ENCODE data around the gene SLC10A7.

The SLC10A7 gene, protein sequence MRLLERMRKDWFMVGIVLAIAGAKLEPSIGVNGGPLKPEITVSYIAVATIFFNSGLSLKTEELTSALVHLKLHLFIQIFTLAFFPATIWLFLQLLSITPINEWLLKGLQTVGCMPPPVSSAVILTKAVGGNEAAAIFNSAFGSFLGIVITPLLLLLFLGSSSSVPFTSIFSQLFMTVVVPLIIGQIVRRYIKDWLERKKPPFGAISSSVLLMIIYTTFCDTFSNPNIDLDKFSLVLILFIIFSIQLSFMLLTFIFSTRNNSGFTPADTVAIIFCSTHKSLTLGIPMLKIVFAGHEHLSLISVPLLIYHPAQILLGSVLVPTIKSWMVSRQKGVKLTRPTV

DNA sequence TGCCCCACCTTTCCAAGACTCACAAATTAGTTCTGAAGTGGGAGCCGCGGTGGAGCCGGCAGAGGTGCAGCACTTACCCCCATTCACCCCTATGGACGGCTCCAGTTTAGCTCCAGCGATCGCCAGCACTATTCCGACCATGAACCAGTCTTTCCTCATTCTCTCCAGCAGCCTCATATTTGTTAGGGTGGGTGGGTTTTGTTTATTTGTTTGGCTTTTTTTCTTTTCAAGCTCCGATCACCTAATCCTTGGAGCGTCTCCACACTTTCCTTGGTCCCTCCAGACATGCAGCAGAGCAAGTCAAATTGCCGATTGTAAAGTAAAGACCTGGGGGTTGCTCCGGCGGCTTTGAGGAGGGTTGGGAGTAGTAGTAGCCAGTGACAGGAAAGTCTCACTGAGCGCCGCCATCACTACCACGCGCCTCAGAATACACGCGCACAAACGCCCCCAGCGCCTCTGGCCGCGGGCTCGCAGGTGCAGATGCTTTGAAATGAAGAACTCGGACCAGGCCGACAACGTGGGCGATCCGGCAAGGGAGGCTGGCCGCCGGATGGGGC is at the start of gene SLC10A7:
Gene SLC10A7 (minus strand): TSS at position 400 of the 557 bp plus-strand sequence. CDS start 223 bp downstream, at position 177.
- H3K36me3 Mint-ChIP-seq, result peaks cover under 1% of the 10 kb centered on the region
- H3K27ac Mint-ChIP-seq, result no peak within 1 kb of the TSS
- no peaks in the 10 kb centered on the region for H3K9me3 Mint-ChIP-seq (ENCODE audit: low read depth)
- peaks cover 34% of the 10 kb centered on the region for H3K4me1 Mint-ChIP-seq (ENCODE audit: low read depth)
- H3K27me3 Mint-ChIP-seq, result no peaks in the 10 kb centered on the region
- no peak within 1 kb of the TSS for H3K4me3 Mint-ChIP-seq

DNA sequence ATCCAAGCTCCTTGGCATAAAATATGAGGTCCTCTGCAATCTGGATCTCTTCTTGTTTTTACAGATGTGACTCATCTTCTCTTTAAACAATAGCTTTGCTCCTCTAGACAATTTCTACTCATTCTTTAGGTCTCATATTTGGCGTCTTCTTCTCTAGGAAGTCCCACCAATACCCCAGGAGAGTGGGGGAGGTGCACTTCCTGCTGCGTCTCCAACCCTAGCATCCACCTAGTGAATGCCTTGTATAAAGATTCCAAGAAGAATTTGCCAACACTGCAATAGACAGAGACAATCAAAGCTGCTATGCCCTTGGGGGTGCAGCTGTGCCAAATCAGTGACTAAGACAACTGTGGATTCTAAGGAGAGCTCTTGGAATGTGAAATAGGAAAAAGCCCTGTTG is 45.7 kb upstream of the SLC10A7 start:
- Mint-ChIP-seq H3K4me1 (ENCODE audit: low read depth) (no peaks in the 10 kb centered on the region), H3K4me3 (no peak overlapping the region), H3K27me3 (peaks cover 14% of the 10 kb centered on the region), H3K36me3 (no peaks in the 10 kb centered on the region), H3K9me3 (ENCODE audit: low read depth) (no peaks in the 10 kb centered on the region), H3K27ac (no peak overlapping the region)

DNA sequence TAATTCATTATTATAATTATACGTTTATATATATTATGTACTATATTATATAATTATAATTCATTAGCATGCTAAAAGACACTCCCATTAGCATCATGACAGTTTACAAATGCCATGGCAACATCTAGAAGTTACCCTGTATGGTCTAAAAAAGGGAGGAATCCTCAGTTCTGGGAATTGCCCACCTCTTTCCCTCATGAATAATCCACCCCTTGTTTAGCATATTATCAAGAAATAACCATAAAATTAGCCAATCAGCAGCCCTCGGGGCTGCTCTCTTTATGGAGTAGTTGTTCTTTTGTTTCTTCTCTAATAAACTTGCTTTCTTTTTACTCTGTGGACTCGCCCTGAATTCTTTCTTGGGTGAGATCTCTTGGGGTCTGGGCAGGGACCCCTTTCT is 42.8 kb upstream of the SLC10A7 start:
- peaks cover 21% of the 10 kb centered on the region for H3K27me3 Mint-ChIP-seq
- H3K4me1 Mint-ChIP-seq (ENCODE audit: low read depth), result no peaks in the 10 kb centered on the region
- H3K27ac Mint-ChIP-seq, result no peak overlapping the region
- no peak overlapping the region for H3K4me3 Mint-ChIP-seq
- no peaks in the 10 kb centered on the region for H3K9me3 Mint-ChIP-seq (ENCODE audit: low read depth)
- no peaks in the 10 kb centered on the region for H3K36me3 Mint-ChIP-seq

DNA sequence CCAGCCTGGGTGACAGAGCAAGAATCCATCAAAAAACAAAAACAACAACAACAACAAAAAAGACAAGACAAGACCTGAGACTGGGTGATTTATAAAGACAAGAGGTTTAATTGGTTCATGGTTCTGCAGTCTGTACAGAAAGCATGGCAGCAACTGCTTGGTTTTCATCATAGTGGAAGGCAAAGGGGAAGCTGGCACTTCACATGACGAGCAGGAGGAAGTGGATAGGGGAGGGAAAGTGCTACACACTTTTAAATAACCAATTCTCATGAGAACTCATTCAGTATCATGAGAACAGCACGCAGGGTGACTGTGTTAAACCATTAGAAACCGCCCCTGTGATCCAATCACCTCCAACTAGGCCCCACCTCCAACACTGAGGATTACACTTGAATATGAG is 28.4 kb upstream of the SLC10A7 start:
- Mint-ChIP-seq H3K4me1 (ENCODE audit: low read depth) (no peaks in the 10 kb centered on the region), H3K9me3 (ENCODE audit: low read depth) (no peaks in the 10 kb centered on the region), H3K27me3 (no peaks in the 10 kb centered on the region), H3K27ac (no peak overlapping the region), H3K36me3 (peaks cover 3% of the 10 kb centered on the region), H3K4me3 (no peak overlapping the region)

DNA sequence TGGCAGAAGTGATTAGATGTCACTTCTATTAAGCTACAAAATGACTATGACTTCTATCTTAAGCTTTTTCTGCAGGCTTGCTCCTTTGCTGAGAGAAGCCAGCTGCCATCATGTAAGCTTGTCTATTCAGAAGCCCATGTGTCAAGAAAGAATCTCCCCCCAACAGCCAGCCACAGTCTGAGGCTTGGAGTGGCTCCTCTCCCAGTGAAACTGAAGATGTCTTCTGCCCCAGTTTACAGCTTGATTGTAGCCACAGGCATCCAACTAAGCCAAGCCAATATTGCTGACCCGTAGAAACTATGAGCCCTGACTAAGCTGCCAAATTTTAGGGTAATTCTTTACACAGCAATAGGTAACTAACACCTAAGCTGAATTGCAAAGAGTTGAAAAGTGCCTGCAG is 26.7 kb upstream of the SLC10A7 start:
- Mint-ChIP-seq H3K4me3 (no peak overlapping the region), H3K4me1 (ENCODE audit: low read depth) (no peaks in the 10 kb centered on the region), H3K27ac (no peak overlapping the region), H3K9me3 (ENCODE audit: low read depth) (peaks cover 10% of the 10 kb centered on the region), H3K27me3 (peaks cover 1% of the 10 kb centered on the region), H3K36me3 (peaks cover 3% of the 10 kb centered on the region)

DNA sequence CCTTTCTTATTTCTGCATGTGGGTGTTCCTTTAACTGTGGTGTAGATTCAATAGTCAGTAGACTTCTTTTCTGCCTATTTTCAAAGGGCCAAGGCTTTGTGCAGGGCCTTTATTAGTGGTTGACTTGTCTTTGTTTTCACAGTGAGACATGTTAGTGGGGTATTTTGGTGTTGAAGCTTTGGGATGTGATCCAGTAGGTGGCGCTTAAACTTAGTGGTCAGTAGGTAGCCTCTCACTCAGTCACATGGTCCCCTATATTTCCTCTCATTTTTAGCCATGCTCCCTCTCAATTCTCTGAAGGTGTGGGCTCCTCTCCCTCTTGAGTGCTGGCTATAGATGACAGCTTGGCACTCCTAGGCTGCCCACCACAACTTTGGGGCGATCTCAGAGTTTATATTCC is 23.4 kb upstream of the SLC10A7 start:
- no peaks in the 10 kb centered on the region for H3K4me1 Mint-ChIP-seq (ENCODE audit: low read depth)
- peaks cover 24% of the 10 kb centered on the region for H3K9me3 Mint-ChIP-seq (ENCODE audit: low read depth)
- H3K4me3 Mint-ChIP-seq, result no peak overlapping the region
- H3K36me3 Mint-ChIP-seq, result peaks cover 6% of the 10 kb centered on the region
- peaks cover 9% of the 10 kb centered on the region for H3K27me3 Mint-ChIP-seq
- no peak overlapping the region for H3K27ac Mint-ChIP-seq

DNA sequence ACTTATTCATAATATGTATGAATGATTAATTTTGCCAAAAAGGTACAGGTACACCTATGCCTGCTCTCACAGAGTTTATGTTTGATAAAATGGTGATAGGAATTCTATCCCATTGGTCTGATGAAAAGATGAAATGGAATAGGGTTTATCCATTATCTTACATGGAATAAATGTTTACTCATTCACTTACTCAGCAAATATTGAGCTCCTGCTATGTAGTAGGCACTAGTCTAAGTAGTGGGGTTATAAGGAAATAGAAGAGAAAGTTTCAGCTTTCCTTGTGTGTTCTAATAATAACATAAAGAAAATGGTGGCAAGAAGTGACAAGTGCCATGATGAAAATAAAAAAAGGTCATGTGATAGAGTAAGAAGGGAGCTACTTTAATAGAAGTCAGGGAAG is 12.4 kb upstream of the SLC10A7 start:
- Mint-ChIP-seq H3K27me3 (peaks cover 1% of the 10 kb centered on the region), H3K4me1 (ENCODE audit: low read depth) (no peaks in the 10 kb centered on the region), H3K27ac (no peak overlapping the region), H3K4me3 (no peak overlapping the region), H3K36me3 (peaks cover 10% of the 10 kb centered on the region), H3K9me3 (ENCODE audit: low read depth) (peaks cover 19% of the 10 kb centered on the region)

DNA sequence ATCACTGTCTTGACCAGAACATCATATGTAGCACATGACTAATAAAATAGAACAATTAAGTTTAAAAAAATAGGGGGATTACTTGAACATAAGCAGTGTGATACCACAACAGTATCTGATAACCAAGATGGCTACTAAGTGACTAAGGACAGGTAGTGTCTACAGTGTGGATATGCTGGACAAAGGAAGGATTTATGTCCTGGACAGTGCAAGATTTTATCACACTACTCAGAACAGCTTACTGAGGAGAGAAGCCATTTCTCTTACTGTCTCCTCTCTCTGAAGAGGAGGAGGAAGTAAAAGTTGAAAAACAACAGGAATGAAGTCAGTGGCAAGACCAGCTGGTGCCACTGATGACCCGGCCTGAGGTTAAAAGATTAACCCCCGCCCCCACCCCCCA is 4.0 kb upstream of the SLC10A7 start:
- no peaks in the 10 kb centered on the region for H3K27me3 Mint-ChIP-seq
- no peaks in the 10 kb centered on the region for H3K9me3 Mint-ChIP-seq (ENCODE audit: low read depth)
- no peak overlapping the region for H3K4me3 Mint-ChIP-seq
- peaks cover 5% of the 10 kb centered on the region for H3K36me3 Mint-ChIP-seq
- peaks cover 24% of the 10 kb centered on the region for H3K4me1 Mint-ChIP-seq (ENCODE audit: low read depth)
- H3K27ac Mint-ChIP-seq, result no peak overlapping the region

DNA sequence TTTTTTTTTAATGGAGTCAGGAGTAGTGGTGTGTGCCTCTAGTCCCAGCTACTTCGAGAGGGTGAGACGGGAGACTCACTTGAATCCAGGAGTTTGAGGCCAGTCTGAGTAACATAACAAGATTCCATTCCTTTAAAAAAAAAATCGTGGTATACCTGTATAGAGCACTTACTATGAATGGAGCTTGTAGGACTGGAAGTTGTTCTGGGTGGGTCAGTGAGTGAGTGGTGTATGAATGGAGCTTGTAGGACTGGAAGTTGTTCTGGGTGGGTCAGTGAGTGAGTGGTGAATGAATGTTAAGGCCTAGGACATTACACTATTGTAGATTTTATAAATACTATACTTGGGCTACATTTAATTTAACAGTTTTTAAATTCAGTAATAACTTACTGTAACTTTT is 2.9 kb upstream of the SLC10A7 start:
- Mint-ChIP-seq H3K27ac (no peak overlapping the region), H3K36me3 (peaks cover 3% of the 10 kb centered on the region), H3K4me1 (ENCODE audit: low read depth) (peaks cover 24% of the 10 kb centered on the region), H3K4me3 (no peak overlapping the region), H3K27me3 (no peaks in the 10 kb centered on the region), H3K9me3 (ENCODE audit: low read depth) (no peaks in the 10 kb centered on the region)

DNA sequence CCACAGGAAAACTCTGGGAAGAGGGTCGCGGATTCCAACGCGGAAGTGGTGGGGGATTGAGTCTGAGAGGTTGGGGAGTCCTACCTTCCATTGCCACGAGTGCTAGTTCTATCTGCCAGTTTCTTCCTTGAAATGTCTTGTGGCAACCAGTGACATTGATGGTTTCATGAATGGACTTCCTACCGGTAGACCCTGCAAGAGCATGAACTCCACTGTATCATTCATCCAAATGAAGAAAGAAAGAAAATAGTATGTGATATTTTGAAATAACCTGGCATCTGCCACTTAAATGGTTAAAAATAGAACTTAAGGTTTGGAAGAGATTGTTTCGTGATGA is 1.1 kb upstream of the SLC10A7 start:
- Mint-ChIP-seq H3K27ac (no peak overlapping the region), H3K9me3 (ENCODE audit: low read depth) (no peaks in the 10 kb centered on the region), H3K4me1 (ENCODE audit: low read depth) (peaks cover 31% of the 10 kb centered on the region), H3K27me3 (no peaks in the 10 kb centered on the region), H3K4me3 (no peak overlapping the region), H3K36me3 (peaks cover 3% of the 10 kb centered on the region)

DNA sequence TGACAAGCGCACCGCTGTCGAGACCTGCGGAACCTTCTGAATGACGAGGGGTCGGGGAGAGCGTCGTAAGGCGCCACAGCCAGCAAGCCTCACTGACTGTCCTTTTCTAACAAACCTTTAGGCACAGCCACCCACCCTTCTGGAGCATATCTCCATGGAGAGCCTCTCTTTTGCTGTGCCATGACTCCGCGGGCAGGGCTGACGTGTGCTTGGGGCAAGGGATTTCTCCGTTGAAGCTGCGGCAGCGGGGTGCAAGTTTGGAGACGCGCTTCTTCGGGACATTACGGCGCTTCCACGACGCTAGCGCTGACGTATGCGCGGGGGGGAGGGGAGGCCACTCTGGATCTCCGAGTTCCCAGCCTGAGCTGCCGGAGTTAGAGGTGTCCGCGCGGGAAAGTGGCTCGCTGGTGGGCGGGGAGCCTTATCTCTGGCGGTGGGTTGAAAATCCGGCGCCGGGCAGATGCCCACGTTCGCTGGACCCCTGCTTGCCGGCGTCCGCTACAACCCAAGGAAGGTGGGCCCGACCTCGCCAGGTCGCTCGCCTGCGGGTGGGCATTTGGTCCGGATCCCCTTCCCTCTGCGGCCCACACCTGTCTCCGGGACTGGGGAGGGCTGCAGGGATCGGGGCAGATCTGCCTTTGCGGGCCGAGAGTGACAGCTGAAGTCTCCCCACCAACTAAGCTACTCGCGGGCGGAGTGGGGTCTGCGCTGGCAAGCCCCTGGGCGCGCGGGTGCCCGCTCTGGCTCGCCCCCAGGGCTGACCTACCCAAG is 543 bp upstream of the SLC10A7 start:
- peaks cover 3% of the 10 kb centered on the region for H3K36me3 Mint-ChIP-seq
- no peaks in the 10 kb centered on the region for H3K9me3 Mint-ChIP-seq (ENCODE audit: low read depth)
- H3K27ac Mint-ChIP-seq, result no peak overlapping the region
- no peak overlapping the region for H3K4me3 Mint-ChIP-seq
- peaks cover 36% of the 10 kb centered on the region for H3K4me1 Mint-ChIP-seq (ENCODE audit: low read depth)
- H3K27me3 Mint-ChIP-seq, result no peaks in the 10 kb centered on the region

DNA sequence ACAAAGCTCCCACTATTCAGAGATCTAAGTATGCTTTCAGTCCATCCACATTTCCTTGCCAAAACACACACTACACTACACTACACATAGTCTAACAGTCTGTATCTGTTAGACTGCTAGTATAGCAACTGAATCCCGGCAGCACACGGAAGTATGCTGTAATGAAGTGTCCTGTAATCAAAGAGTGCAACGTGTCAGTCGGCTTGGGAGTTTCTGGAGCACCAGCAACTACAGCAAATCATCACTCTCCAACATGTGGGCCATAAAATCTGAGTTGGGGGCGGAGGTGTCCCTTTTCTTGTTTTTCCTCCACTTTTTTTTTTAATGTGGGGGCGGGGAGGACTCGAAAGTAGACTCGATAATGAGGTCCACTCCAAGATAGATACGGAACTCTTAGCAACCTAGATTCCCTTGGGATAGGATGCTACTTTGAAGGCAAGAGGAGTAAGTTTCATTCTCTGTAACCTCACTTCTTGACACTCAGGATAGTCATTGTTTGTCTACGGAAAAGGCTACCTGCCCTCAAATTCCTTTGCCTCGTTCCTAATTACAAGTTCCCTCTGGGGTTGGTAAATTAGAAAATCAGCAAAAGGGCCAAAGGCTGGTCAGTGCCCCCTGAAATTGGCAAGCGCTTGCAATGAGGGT is 722 bp downstream of the SLC10A7 start:
- H3K27me3 Mint-ChIP-seq, result no peaks in the 10 kb centered on the region
- H3K4me3 Mint-ChIP-seq, result no peak overlapping the region
- no peaks in the 10 kb centered on the region for H3K9me3 Mint-ChIP-seq (ENCODE audit: low read depth)
- H3K27ac Mint-ChIP-seq, result no peak overlapping the region
- peaks cover 34% of the 10 kb centered on the region for H3K4me1 Mint-ChIP-seq (ENCODE audit: low read depth)
- peaks cover 2% of the 10 kb centered on the region for H3K36me3 Mint-ChIP-seq

DNA sequence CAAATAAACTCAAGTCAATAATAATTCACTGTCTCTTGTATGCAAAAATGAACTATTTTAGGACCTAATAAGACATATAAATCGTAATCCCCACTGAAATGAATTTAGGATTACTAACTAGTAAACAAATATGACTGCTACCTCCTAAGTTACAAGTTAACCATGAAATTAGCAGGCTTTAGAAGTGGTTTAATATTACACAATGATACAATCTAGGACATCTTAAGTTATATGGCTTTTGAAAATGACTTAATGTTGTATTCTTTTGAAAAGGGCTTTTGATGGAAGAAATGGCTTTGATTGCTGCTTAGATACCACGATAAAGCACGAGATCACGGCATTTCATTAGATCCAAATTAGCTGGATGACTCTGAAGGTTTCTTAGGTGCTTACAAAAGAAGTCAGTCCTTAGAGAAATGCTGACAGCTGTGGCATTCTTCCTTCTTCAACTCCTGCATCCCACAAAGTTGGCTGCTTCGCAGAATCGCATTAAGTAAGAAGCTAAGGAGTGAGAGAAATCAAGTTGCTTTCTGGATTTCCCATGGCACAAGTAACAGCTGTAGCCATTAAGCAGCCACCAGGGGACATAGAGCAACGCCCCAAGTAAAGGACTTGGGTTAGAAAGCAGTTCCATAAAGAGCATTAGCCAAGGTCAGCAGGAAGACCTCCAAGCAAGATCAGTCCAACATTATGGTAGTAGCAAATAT is 6.9 kb downstream of the SLC10A7 start:
- peaks cover 14% of the 10 kb centered on the region for H3K36me3 Mint-ChIP-seq
- peaks cover 14% of the 10 kb centered on the region for H3K4me1 Mint-ChIP-seq (ENCODE audit: low read depth)
- no peak overlapping the region for H3K27ac Mint-ChIP-seq
- H3K4me3 Mint-ChIP-seq, result no peak overlapping the region
- H3K9me3 Mint-ChIP-seq (ENCODE audit: low read depth), result no peaks in the 10 kb centered on the region
- no peaks in the 10 kb centered on the region for H3K27me3 Mint-ChIP-seq

DNA sequence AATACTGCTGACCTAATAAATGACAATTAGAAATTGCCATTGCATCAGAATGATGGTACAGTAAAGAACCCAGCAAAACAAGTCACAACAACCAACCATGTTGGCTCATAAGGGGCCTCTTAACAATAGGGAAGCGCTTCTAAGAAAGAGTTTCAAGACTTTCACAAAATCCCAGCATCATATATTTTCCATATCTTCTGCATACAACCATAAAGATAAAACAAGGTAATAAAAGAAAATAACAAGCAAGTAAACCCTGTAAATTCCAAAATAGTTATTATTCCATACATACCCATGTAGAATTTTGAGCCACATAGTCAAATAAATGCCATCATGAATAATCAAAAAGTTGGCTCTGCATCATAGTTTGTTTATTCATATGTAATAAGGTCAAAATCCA is 8.2 kb downstream of the SLC10A7 start:
- Mint-ChIP-seq H3K27me3 (no peaks in the 10 kb centered on the region), H3K27ac (no peak overlapping the region), H3K4me1 (ENCODE audit: low read depth) (peaks cover 11% of the 10 kb centered on the region), H3K4me3 (no peak overlapping the region), H3K9me3 (ENCODE audit: low read depth) (no peaks in the 10 kb centered on the region), H3K36me3 (peaks cover 27% of the 10 kb centered on the region)

DNA sequence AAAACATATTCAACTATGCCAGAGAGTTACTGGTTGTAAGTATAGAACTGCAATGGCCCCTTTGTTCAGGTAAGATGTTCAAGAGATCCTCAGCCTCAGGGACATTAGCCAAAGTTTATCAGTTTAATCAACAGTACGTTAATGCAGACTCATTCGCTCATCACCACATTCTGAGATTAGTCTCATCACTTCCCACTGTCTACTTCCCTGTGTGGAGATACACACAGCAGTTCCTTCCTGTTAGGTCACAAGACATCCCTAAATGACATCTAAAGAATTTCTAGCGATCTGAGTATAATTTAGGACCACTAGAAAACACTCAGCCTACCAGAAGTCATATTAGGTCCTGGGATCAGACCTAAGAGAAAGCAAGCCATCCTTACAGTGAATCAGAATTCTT is 10.4 kb downstream of the SLC10A7 start:
- Mint-ChIP-seq H3K27me3 (no peaks in the 10 kb centered on the region), H3K36me3 (peaks cover 38% of the 10 kb centered on the region), H3K4me3 (no peak overlapping the region), H3K9me3 (ENCODE audit: low read depth) (no peaks in the 10 kb centered on the region), H3K27ac (no peak overlapping the region), H3K4me1 (ENCODE audit: low read depth) (peaks cover 5% of the 10 kb centered on the region)

Measured in activated naive CD8-positive, alpha-beta T cell (primary cell).